ENCODE results near the gene SLC25A53.
"Not testable (repeated sequence)": the region's sequence is repeated elsewhere in the genome, so short reads cannot be mapped to it uniquely, and the experiment has no call there.

Gene SLC25A53

DNA sequence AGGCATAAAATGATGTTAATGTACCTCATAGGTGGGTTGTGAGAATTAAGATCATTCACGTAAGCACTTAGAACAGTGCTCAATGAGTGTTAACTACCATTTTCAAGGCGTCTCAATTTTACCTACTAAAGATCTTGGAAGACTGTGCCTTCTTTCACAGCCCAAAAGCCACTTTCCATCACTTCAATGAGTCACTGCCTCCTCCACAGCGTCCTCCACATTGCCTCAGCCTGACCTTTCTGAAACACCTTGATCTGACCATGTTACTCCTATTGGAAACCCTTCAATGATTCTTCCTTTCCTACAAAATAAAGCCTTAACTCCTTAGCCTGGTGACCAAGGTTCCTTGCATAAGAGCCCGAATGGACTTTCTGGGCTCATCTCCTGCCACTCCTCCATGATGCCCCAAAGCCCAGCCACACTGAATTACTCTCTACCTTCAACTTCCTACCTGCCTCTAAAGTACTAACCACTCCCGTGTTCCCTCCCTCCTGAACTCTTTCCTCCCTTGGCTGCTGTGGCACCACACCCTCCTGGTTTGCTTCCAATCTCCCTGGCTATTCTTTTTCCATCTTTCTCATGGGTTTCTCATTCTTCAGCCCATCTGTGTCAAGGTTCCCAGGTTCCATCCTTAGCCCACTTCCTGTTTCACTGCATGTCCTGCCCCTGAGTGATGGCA, 22.1 kb downstream of the SLC25A53 start:
- DNase-seq (ENCODE audit: low read depth) = no peak

DNA sequence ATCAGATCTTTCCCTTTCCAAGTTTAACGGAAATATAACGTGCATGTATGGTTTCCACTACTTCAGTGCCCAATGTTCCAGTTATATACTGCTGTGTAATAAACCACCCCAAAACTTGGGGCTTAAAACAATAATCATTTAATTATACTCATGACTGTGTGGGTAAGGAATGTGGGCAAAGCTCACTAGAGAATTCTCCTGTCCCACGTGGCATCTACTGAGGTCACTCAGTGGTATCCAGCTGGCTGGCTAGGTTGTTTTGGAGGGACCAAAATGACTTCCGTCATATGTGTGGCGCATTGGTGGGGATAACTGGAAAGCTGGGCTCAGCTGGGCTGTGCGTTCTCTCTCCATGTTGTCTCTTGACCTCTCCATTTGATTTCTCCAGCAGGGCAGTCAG, 26.0 kb downstream of the SLC25A53 start:
- DNase-seq (ENCODE audit: low read depth) = no peak

DNA sequence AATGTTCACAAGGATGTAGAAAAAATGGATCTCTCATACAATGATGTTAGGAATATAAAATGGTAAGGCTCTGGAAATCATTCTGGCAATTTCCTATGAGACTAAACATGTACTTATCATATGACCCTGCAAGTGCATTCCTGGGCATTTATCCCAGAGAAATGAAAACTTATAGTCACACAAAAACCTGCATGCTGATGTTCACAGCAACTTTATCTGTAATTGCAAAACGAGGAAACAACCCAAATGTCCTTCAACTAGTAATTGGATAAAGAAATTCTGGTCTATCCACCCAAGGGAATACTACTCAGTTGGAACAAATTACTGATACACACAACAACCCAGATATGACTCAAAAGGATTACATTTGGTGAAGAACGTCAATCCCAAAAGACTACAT, 30.0 kb downstream of the SLC25A53 start:
- no peak for DNase-seq (ENCODE audit: low read depth)

- no peak for DNase-seq (ENCODE audit: low read depth)
Measured at GRCh38 chrX:104122829-104123228, 34.0 kb downstream of the SLC25A53 start.

DNA sequence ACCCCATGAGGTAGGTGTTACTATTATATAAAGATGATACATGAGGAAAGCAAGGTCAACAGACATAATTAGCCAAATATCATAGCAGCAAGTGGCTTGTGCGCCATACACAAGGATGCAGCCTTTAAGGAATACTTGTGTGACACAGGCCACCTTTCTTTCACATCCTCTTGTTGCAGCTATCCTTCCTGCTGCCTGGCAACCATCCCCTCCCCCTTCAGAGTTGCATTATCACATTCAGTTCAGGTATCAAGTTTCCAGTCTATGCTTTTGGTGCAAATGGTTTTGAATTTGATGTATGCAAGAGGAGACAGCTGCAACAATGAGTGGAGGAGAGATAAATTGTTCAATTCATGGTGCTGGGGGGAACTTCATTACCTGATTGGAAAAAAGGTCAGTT, 38.0 kb downstream of the SLC25A53 start:
- DNase-seq (ENCODE audit: low read depth) = no peak

DNA sequence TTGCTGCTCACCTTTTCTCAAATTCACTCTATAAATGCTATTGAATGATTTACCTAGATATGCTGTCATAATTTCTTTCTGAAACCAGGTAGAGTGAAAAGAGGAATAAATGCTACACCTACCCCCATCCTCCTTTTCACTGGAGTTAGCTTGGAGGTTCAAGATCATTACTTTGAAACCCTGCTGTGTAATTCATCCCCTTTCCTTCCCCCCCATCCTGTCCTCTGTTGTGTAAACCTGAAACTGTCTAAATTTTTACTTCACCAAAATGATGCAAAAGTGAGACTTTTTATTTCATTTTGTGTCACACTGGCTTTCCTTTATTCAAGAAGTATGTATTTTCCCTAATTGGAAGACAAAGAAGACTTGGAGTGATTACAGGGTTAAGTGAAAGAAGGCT, 39.0 kb downstream of the SLC25A53 start:
- DNase-seq (ENCODE audit: low read depth) = no peak

DNA sequence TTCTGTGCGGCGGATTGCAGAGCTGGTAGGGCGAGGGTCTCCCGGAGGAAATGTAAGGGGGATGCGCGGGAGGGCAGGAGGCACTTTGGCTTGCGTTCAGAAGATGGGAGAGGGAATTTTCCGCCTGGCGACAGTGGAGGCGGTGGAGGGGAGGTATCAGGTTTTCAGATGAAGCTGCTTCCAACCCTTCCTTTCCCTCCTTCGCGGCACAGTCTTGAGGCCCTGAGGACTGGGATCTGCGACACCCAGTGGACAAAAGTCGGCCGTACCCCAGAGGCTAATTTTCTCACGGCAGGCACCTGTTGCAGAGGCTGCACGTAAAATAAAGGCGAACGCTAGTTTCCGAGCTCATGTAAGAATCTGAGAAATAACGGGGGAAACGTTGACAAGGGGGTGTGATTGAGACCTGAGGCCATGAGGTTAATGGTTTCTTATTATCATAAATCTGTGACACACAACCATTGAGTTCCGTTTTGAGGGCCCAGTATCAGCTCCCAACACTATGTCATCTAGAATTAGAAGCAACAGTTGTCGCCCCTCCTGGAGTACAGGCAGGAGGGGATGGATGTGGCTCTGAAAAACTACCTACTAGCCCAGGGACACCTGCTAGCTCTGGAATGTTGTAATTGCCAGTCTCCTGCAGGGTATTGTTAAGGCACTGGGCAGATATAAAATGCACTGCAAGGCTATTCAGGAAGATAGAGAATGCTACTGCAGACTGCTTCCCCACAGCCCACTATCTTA, 43.4 kb downstream of the SLC25A53 start:
- peak; percentile 31 for DNase-seq (ENCODE audit: low read depth)

- peak; percentile 31 for DNase-seq (ENCODE audit: low read depth)
Measured at GRCh38 chrX:104112326-104112951, 44.4 kb downstream of the SLC25A53 start, which contains the start of gene ZCCHC18. Gene ZCCHC18 (plus strand): TSS chrX:104112523. CDS start chrX:104114112, 1,589 bp downstream.

DNA sequence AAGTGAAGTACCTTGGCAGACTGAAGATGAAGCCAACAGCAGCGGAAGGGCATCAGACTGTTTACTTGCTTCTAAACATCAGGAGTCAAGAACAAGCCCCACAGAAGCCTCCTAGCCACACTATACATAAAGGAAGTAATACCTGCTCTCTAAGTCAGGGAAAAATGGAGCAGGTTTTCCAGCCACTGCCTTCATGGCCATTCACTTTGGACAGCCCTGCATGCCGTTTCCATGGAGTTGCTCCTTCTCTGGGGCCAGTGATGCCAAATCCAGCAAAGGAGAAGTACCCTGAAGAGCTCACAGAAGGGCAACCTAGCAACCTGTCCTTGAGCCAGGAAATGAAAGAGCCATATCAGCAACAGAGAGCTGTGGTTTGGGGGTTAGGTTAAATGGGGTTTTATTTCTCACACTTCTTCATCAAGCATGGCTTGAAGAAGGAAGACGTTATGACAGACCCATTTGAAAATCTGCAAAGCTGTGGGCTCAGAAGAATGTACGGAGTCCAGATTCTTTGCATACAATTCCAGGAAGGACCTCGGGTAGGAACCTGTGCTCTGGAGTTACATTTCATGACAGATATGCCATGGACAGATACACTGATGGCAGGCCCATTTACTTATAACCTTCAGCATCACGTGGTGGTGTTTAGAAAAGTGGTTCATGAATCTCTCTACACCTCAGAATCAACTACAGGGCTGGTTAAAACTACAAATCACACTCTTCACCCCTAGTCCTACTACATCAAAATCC, 46.1 kb downstream of the SLC25A53 start:
- not testable (repeated sequence) for DNase-seq (ENCODE audit: low read depth)

- DNase-seq (ENCODE audit: low read depth) = no peak
Measured at GRCh38 chrX:104108955-104109354, 47.9 kb downstream of the SLC25A53 start.

DNA sequence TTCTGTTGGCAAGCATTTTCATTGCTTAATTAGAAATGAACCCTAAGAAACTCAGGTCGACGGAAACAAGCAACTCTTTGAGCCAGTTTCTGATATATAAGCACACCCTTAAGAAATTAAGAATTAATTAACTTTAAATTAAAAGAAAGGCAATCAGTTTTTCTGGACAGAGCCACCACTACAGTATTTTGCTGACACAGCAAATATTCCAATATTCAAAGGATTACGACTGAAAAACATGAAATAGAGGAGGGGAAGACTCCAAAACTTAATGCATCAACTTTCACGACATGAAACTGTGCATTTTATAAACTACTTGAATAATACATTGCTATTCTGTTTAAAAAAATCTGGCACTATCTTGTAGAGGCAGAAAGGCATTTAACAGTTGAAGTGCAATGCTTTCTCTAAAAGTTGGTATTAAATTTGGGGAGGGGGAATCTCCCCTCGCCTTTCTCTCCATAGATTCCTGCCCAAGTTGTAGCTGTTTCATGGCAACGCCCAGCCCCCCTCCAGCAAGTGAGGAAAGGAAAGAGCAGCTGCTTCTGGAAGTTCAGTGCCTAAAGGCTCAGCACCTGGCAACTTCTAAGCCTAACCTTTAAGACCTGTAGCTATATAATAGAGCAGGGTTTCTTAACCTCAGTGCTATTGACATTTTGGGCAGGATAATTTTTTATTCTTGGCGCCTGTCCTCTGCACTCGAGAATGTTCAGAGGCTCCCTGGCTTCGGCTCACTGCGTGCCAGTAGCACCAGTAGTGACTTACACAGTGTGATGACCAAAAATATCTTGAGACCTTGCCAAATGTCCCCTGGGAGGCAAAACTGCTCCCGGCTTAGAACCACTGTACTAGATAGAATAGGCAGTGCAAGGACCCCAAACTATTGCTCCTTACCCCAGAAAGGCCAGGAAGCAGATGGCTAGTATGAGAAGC, 51.2 kb downstream of the SLC25A53 start:
- DNase-seq (ENCODE audit: low read depth) = no peak

DNA sequence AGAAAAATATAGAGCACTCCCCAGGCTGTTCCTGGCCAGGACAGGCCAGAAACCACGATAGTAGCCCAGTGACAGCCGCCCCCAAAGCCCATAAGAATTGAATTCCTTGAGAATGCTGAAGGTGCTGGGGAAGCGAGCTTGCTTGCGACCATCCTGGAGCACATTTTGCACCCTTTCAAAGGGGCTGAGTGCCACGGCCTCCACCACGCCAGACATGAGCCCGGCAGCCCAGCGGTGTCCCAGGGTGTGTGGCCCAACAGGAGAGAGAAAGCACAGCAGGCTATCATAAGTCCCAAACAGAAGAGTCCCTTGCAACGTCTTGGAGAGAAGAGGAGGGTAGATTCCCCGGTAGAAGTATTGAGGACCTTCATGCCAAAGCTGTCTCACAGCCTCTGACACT, 52.1 kb downstream of the SLC25A53 start:
- DNase-seq (ENCODE audit: low read depth) = no peak

- no peak for DNase-seq (ENCODE audit: low read depth)
Measured at GRCh38 chrX:104098919-104099318, 57.9 kb downstream of the SLC25A53 start.

GRCh38 chrX:104098151-104098808, 58.5 kb downstream of the SLC25A53 start:
- DNase-seq (ENCODE audit: low read depth) = no peak

GRCh38 chrX:104085919-104086318, 70.9 kb downstream of the SLC25A53 start:
- DNase-seq (ENCODE audit: low read depth) = no peak

DNA sequence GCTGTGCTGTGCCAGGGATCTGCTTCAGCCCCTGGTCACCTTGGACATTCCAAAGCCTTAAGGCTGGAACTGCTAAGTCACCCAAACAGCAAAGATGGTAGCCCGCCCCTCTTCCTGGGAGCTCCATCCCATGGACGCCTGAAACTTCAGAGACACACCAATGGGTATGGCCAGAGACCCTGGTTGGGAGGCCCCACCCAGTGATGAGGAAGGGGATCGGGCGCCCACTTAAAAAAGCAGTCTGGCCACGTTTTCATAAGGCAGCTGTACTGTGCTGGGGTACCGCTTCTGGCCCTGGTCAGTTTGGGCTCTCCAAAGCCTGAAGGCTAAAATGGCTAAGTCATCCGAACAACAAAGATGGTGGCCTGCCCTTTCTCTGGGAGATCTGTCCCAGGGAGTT, 71.3 kb downstream of the SLC25A53 start:
- DNase-seq (ENCODE audit: low read depth) = no peak

- DNase-seq (ENCODE audit: low read depth) = no peak
Measured at GRCh38 chrX:104084534-104085277, 72.1 kb downstream of the SLC25A53 start.

GRCh38 chrX:104084063-104084462, 72.7 kb downstream of the SLC25A53 start:
- no peak for DNase-seq (ENCODE audit: low read depth)

GRCh38 chrX:104077854-104078253, 79.0 kb downstream of the SLC25A53 start:
- DNase-seq (ENCODE audit: low read depth) = not testable (repeated sequence)
